Testis (tissue), 2 donors: Measurements from ENCODE around the gene SDHA.

Source experiments
- POLR2A ChIP-seq: fragments of 450-650 bp; IDR thresholded peaks from one replicate; pipeline ENCODE4 v1.6.1; 2017; ENCODE audit warnings: antibody characterized with exemption, mild to moderate bottlenecking, moderate library complexity
- TF ChIP-seq, protein P1 (sequence below), 3 experiments: fragments of 450-650 bp in 2 of 3; fragments of 200-600 bp in 1 of 3; sonication (generic) in 1 of 3; IDR thresholded peaks; one replicate each; pipeline ENCODE4 v1.5.1; 2016 to 2019; ENCODE audit warnings: antibody characterized with exemption in 3 of 3, mild to moderate bottlenecking in 2 of 3, moderate library complexity in 1 of 3

GRCh38 chr5:174876-175465 lies 43.1 kb upstream of the SDHA start:
- TF ChIP-seq, protein P1, sequence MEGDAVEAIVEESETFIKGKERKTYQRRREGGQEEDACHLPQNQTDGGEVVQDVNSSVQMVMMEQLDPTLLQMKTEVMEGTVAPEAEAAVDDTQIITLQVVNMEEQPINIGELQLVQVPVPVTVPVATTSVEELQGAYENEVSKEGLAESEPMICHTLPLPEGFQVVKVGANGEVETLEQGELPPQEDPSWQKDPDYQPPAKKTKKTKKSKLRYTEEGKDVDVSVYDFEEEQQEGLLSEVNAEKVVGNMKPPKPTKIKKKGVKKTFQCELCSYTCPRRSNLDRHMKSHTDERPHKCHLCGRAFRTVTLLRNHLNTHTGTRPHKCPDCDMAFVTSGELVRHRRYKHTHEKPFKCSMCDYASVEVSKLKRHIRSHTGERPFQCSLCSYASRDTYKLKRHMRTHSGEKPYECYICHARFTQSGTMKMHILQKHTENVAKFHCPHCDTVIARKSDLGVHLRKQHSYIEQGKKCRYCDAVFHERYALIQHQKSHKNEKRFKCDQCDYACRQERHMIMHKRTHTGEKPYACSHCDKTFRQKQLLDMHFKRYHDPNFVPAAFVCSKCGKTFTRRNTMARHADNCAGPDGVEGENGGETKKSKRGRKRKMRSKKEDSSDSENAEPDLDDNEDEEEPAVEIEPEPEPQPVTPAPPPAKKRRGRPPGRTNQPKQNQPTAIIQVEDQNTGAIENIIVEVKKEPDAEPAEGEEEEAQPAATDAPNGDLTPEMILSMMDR (IDR thresholded peaks at IDR 0.05): no peak
- no peak for TF ChIP-seq POLR2A
